WTC11 (cell line): ENCODE data around the gene TSSC4.

Experiments
- JUN ChIP-seq: sonication (generic); formaldehyde crosslinking; IDR thresholded peaks from 2 replicates; pipeline ENCODE4 v1.8.0; 2023; ENCODE audit warnings: mild to moderate bottlenecking, missing genetic modification reagents
- NFATC4 ChIP-seq: fragments of 250-450 bp; sonication (Bioruptor Pico); IDR thresholded peaks from 2 replicates; pipeline ENCODE4 v1.9.0; 2021; ENCODE audit warnings: mild to moderate bottlenecking
- NFE2L1 ChIP-seq: sonication (generic); formaldehyde crosslinking; IDR thresholded peaks from 2 replicates; pipeline ENCODE4 v1.8.1; 2023; ENCODE audit warnings: missing genetic modification reagents
- NR3C1 ChIP-seq: sonication (generic); formaldehyde crosslinking; conservative IDR thresholded peaks from 2 replicates; pipeline ENCODE4 v1.8.1; 2023; ENCODE audit warnings: low read depth, mild to moderate bottlenecking, missing genetic modification reagents
- TEAD4 ChIP-seq: sonication (generic); formaldehyde crosslinking; IDR thresholded peaks from 2 replicates; pipeline ENCODE4 v1.8.0; 2022; ENCODE audit warnings: mild to moderate bottlenecking, missing genetic modification reagents
- ZNF396 ChIP-seq: fragments of 250-450 bp; sonication (Bioruptor Pico); IDR thresholded peaks from 2 replicates; pipeline ENCODE4 v1.8.0; 2021; ENCODE audit warnings: mild to moderate bottlenecking, moderate library complexity, borderline replicate concordance
- TF ChIP-seq, protein P1 (sequence below): fragments of 200-600 bp; IDR thresholded peaks from 2 replicates; pipeline ENCODE4 v1.8.0; 2022; ENCODE audit warnings: antibody characterized with exemption
- TF ChIP-seq, protein P2 (sequence below): sonication (generic); formaldehyde crosslinking; IDR thresholded peaks from 2 replicates; pipeline ENCODE4 v1.8.0; 2022; ENCODE audit warnings: mild to moderate bottlenecking, missing genetic modification reagents
- TF ChIP-seq, protein P3 (sequence below): sonication (generic); formaldehyde crosslinking; conservative IDR thresholded peaks from 2 replicates; pipeline ENCODE4 v1.8.1; 2022; ENCODE audit warnings: mild to moderate bottlenecking, missing genetic modification reagents
- TF ChIP-seq, protein P4 (sequence below): sonication (generic); formaldehyde crosslinking; IDR thresholded peaks from 2 replicates; pipeline ENCODE4 v1.8.1; 2022; ENCODE audit warnings: missing genetic modification reagents, borderline replicate concordance

DNA sequence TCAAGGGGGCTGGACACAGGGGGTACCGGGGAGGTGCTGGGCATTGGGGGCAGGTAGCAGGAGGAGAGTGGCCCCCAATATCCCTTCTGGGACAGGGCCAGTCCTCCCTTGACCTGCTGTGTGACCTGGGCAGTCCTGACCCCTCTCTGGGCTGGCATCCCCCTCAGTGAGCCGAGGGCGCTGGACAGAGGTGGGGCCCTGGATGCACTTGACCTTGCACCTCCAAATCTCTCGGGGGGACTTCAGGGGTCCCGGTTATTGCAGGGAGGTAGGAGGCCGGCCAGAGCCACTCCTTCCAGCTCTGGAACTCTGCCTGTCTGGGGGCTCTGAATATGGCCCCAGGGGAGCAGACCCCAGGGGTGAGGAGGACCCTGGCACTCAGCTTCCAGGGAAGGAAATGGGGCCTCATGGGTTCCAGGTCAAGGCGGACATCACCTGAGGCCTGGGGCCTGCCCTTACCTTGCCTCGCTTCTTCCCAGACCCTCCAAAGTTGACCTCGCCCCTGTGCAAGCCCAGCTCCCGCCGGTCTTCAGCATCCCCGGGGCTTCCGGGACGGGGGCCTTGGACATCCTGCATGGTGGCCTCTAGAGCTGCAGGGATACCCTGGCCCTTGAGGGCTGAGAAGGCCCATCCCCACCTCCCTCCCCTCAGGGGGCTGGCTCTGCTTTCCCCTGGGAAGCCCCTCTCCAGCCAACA, 22.1 kb downstream of the TSSC4 start:
- TF ChIP-seq, protein P1, sequence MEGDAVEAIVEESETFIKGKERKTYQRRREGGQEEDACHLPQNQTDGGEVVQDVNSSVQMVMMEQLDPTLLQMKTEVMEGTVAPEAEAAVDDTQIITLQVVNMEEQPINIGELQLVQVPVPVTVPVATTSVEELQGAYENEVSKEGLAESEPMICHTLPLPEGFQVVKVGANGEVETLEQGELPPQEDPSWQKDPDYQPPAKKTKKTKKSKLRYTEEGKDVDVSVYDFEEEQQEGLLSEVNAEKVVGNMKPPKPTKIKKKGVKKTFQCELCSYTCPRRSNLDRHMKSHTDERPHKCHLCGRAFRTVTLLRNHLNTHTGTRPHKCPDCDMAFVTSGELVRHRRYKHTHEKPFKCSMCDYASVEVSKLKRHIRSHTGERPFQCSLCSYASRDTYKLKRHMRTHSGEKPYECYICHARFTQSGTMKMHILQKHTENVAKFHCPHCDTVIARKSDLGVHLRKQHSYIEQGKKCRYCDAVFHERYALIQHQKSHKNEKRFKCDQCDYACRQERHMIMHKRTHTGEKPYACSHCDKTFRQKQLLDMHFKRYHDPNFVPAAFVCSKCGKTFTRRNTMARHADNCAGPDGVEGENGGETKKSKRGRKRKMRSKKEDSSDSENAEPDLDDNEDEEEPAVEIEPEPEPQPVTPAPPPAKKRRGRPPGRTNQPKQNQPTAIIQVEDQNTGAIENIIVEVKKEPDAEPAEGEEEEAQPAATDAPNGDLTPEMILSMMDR, result no peak
- TF ChIP-seq, protein P2, sequence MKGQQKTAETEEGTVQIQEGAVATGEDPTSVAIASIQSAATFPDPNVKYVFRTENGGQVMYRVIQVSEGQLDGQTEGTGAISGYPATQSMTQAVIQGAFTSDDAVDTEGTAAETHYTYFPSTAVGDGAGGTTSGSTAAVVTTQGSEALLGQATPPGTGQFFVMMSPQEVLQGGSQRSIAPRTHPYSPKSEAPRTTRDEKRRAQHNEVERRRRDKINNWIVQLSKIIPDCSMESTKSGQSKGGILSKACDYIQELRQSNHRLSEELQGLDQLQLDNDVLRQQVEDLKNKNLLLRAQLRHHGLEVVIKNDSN (CRISPR knock-in tag), result no peak
- TF ChIP-seq, protein P3, sequence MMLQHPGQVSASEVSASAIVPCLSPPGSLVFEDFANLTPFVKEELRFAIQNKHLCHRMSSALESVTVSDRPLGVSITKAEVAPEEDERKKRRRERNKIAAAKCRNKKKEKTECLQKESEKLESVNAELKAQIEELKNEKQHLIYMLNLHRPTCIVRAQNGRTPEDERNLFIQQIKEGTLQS (CRISPR knock-in tag), result no peak
- TF ChIP-seq NFE2L1 (CRISPR knock-in tag) (no peak), JUN (CRISPR knock-in tag) (no peak), NR3C1 (CRISPR knock-in tag) (no peak), NFATC4 (no peak), ZNF396 (CRISPR knock-in tag) (no peak), TEAD4 (CRISPR knock-in tag) (no peak)
- TF ChIP-seq, protein P4, sequence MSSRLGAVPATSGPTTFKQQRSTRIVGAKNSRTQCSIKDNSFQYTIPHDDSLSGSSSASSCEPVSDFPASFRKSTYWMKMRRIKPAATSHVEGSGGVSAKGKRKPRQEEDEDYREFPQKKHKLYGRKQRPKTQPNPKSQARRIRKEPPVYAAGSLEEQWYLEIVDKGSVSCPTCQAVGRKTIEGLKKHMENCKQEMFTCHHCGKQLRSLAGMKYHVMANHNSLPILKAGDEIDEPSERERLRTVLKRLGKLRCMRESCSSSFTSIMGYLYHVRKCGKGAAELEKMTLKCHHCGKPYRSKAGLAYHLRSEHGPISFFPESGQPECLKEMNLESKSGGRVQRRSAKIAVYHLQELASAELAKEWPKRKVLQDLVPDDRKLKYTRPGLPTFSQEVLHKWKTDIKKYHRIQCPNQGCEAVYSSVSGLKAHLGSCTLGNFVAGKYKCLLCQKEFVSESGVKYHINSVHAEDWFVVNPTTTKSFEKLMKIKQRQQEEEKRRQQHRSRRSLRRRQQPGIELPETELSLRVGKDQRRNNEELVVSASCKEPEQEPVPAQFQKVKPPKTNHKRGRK, result no peak
